Measurements from ENCODE around the gene BPIFB3. TPM values are rescaled to one million over a fixed set of nuclear protein-coding genes. Genes with fewer than 3 reads are reported as not detected.
"Not testable (repeated sequence)": the region's sequence is repeated elsewhere in the genome, so short reads cannot be mapped to it uniquely, and the experiment has no call there.

Gene BPIFB3
- total and polyA plus RNA-seq, 2 of the 13 experiments (the other 11 are each of a cell fraction or from before 2014, with no cell fraction given), result 0.09 TPM; not detected in 1

DNA sequence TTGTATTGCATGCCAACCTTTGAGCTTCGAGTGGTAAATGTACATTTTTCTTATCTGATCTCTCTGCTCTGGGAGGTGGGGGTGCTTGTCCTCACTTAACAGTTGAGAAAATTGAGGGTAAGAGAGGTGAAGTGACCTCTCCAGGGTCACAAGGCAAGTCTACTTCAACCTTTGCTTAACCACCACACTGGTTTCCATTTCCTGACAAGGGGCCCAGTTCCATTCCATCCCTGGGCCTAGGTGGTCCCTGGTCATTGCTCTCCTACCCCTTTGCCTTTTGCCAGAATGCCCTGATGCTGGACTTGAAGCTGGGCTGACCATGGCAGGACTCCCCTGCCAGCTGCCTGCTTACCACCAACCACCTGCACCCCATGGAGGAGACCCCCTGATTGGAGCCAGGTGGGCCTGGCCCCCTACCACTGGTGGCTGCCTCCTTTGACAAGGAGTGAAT, 9.9 kb upstream of the BPIFB3 start (continued):
- no peak for TF ChIP-seq SOX6 (IDR thresholded peaks at IDR 0.05)
- peak; percentile 90 for TF ChIP-seq SOX6 (CRISPR knock-in tag; IDR thresholded peaks at IDR 0.05)
- peak in 1 of 2 experiments; percentile 69; a peak in 2 of 4 replicates for TF ChIP-seq EP300 (IDR thresholded peaks at IDR 0.05; ENCODE audit: low read depth in 2 of 2, low read length in 2 of 2)
- peak; percentile 50; the same call in 1 of the 2 replicates for TF ChIP-seq EP300 (CRISPR knock-in tag; IDR thresholded peaks at IDR 0.05; ENCODE audit: borderline replicate concordance)

DNA sequence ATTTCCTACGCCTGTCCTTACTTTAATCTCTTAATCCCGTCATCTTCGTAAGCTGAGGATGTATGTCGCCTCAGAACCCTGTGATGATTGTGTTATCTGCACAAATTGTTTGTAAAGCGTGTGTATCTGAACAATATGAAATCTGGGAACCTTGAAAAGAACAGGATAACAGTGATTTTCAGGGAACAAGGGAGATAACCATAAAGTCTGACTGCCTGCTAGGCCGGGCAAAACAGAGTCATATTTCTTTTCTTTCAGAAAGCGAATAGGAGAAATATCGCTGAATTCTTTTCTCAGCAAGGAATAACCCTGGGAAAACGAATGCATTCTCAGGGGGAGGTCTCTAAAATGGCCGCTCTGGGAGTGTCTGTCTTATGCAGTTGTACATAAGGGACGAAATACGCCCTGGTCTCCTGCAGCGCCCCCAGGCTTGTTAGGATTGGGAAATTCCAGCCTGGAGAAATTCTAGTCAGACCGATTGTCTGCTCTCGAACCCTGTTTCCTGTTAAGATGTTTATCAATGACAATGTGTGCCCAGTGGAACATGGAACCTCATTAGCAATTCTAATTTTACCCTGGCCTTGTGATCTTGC, 8.5 kb upstream of the BPIFB3 start:
- H3K36me3 ChIP-seq (replicated peaks in 1 of 2; ENCODE audit: control insufficient read depth in 1 of 2, insufficient read depth in 2 of 2, low read length in 2 of 2); DNase-seq (ENCODE audit: low spot score); H3K4me3 ChIP-seq (replicated peaks in 1 of 3; ENCODE audit: insufficient read depth in 1 of 3, low read depth in 2 of 3, low read length in 3 of 3); FAIRE-seq; H3K27me3 ChIP-seq (ENCODE audit: control insufficient read depth in 1 of 2, insufficient read depth in 2 of 2, low read length in 2 of 2); H3K4me2 ChIP-seq (ENCODE audit: low read depth, low read length); H4K20me1 ChIP-seq (ENCODE audit: insufficient read depth, low read length); in situ Hi-C loops (cut with HindIII; ENCODE audit: extremely low pct_ligation_motif_present, low pct_unique_long_range_greater_than_20kb); intact Hi-C loops (cut with micrococcal nuclease; ENCODE audit: unreplicated experiment); H3K9ac ChIP-seq (ENCODE audit: insufficient read depth, low read depth, low read length); POLR2A ChIA-PET; CTCF ChIA-PET (ENCODE audit: low intra/inter-chr PET ratio, low total read pairs); H3K79me2 ChIP-seq (ENCODE audit: insufficient read depth, low read length); H3K27ac ChIP-seq (ENCODE audit: extremely low read length, insufficient read depth, low read length); ATAC-seq; BruUV-seq (replicated peaks); H2AFZ ChIP-seq (ENCODE audit: low read length): not testable (repeated sequence)
- 75% methylated on average over 15 of the region's 15 CpGs for WGBS (ENCODE audit: low lambda C conversion rate)
- TF ChIP-seq SETDB1 (CRISPR knock-in tag; IDR thresholded peaks at IDR 0.05; ENCODE audit: borderline replicate concordance) (peak; percentile 95), ZMYM2 (CRISPR knock-in tag; IDR thresholded peaks at IDR 0.05) (0 out of 2 replicates have a peak, but pooled peaks have one; percentile 5)
- TF ChIP-seq, protein P1, sequence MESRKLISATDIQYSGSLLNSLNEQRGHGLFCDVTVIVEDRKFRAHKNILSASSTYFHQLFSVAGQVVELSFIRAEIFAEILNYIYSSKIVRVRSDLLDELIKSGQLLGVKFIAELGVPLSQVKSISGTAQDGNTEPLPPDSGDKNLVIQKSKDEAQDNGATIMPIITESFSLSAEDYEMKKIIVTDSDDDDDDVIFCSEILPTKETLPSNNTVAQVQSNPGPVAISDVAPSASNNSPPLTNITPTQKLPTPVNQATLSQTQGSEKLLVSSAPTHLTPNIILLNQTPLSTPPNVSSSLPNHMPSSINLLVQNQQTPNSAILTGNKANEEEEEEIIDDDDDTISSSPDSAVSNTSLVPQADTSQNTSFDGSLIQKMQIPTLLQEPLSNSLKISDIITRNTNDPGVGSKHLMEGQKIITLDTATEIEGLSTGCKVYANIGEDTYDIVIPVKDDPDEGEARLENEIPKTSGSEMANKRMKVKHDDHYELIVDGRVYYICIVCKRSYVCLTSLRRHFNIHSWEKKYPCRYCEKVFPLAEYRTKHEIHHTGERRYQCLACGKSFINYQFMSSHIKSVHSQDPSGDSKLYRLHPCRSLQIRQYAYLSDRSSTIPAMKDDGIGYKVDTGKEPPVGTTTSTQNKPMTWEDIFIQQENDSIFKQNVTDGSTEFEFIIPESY (CRISPR knock-in tag; IDR thresholded peaks at IDR 0.05), result peak; percentile 56; the same call in 1 of the 2 replicates
- TF ChIP-seq, protein P2, sequence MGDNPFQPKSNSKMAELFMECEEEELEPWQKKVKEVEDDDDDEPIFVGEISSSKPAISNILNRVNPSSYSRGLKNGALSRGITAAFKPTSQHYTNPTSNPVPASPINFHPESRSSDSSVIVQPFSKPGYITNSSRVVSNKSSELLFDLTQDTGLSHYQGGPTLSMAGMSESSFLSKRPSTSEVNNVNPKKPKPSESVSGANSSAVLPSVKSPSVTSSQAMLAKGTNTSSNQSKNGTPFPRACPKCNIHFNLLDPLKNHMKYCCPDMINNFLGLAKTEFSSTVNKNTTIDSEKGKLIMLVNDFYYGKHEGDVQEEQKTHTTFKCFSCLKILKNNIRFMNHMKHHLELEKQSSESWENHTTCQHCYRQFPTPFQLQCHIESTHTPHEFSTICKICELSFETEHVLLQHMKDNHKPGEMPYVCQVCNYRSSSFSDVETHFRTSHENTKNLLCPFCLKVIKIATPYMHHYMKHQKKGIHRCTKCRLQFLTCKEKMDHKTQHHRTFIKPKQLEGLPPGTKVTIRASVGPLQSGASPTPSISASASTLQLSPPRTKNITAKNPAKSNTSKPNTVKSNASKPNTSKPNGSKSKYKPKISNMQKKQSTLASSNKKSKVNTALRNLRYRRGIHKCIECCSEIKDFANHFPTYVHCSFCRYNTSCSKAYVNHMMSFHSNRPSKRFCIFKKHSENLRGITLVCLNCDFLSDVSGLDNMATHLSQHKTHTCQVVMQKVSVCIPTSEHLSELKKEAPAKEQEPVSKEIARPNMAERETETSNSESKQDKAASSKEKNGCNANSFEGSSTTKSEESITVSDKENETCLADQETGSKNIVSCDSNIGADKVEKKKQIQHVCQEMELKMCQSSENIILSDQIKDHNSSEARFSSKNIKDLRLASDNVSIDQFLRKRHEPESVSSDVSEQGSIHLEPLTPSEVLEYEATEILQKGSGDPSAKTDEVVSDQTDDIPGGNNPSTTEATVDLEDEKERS (CRISPR knock-in tag; IDR thresholded peaks at IDR 0.05), result 0 out of 2 replicates have a peak, but pooled peaks have one; percentile 60
- H3K4me1 ChIP-seq (ENCODE audit: insufficient read depth, low read length), result peaks cover 34% of the 10 kb centered on the region
- peaks cover 10% of the 10 kb centered on the region; the same call in 1 of the 2 replicates for H3K9me3 ChIP-seq (ENCODE audit: low read length)
